Activated CD8-positive, alpha-beta T cell treated with anti-CD3 and anti-CD28 coated beads for 36 hours (primary cell): ENCODE data around the gene ARVCF. TPM values are rescaled to one million over a fixed set of nuclear protein-coding genes. Genes with fewer than 3 reads are reported as not detected.
A peak's percentile ranks its signal among the peaks of the same experiment; 100 is the strongest.

Experiments
- ATAC-seq: fragments of 200-7000 bp; cut with Tn5 transposase; one replicate; pipeline ENCODE4 v1.10.0; 2021; ENCODE audit warnings: mild to moderate bottlenecking, moderate library complexity
- CTCF ChIA-PET: fragments of 350-600 bp; sonication (Branson Sonifier 250); formaldehyde crosslinking; loops from one replicate; lab custom pipeline; 2021; ENCODE audit warnings: antibody characterized with exemption; lab: Charles Lee
- POLR2A ChIA-PET: fragments of 350-600 bp; sonication (Branson Sonifier 250); formaldehyde crosslinking; loops from one replicate; lab custom pipeline; 2021; ENCODE audit warnings: antibody characterized with exemption; lab: Charles Lee
- DNase-seq: peaks from one replicate; pipeline ENCODE4 v3.0.0-alpha.2; 2020
- H3K27ac Mint-ChIP-seq: one replicate; pipeline ENCODE4 v1.8.0; 2021; ENCODE audit warnings: mild to moderate bottlenecking, mixed read lengths
- H3K27me3 Mint-ChIP-seq: one replicate; pipeline ENCODE4 v1.8.0; 2021; ENCODE audit warnings: mixed read lengths
- H3K36me3 Mint-ChIP-seq: one replicate; pipeline ENCODE4 v1.8.0; 2021; ENCODE audit warnings: low read depth, mixed read lengths
- H3K4me1 Mint-ChIP-seq: one replicate; pipeline ENCODE4 v1.8.0; 2021; ENCODE audit warnings: low read depth, mixed read lengths
- H3K4me3 Mint-ChIP-seq: one replicate; pipeline ENCODE4 v1.8.0; 2021; ENCODE audit warnings: mild to moderate bottlenecking, moderate library complexity, mixed read lengths
- H3K9me3 Mint-ChIP-seq: one replicate; pipeline ENCODE4 v1.8.0; 2021; ENCODE audit warnings: mixed read lengths
- intact Hi-C: fragments of 100-400 bp; cut with micrococcal nuclease; formaldehyde crosslinking; loops from one replicate; pipeline ENCODE4 v1.10.0; 2022
- total RNA-seq, 2 experiments: library from RNA; stranded (reverse); gene quantifications; one replicate each; pipeline ENCODE4 v1.2.3, GENCODE V29; 2021
- TF ChIP-seq, protein P1 (sequence below): fragments of 200-600 bp; IDR thresholded peaks from one replicate; pipeline ENCODE4 v1.8.0; 2022; ENCODE audit warnings: antibody characterized with exemption, mild to moderate bottlenecking

Gene ARVCF
- total RNA-seq, 2 experiments from 2014 or later: 1.2 to 1.9 TPM

- intact Hi-C loops: no loop called here
- Mint-ChIP-seq H3K27me3 (no peaks in the 10 kb centered on the region), H3K4me1 (peaks cover 2% of the 10 kb centered on the region), H3K36me3 (no peaks in the 10 kb centered on the region), H3K27ac (no peak overlapping the region), H3K9me3 (no peaks in the 10 kb centered on the region), H3K4me3 (no peak overlapping the region)
- CTCF ChIA-PET: no interaction called here
- TF ChIP-seq, protein P1, sequence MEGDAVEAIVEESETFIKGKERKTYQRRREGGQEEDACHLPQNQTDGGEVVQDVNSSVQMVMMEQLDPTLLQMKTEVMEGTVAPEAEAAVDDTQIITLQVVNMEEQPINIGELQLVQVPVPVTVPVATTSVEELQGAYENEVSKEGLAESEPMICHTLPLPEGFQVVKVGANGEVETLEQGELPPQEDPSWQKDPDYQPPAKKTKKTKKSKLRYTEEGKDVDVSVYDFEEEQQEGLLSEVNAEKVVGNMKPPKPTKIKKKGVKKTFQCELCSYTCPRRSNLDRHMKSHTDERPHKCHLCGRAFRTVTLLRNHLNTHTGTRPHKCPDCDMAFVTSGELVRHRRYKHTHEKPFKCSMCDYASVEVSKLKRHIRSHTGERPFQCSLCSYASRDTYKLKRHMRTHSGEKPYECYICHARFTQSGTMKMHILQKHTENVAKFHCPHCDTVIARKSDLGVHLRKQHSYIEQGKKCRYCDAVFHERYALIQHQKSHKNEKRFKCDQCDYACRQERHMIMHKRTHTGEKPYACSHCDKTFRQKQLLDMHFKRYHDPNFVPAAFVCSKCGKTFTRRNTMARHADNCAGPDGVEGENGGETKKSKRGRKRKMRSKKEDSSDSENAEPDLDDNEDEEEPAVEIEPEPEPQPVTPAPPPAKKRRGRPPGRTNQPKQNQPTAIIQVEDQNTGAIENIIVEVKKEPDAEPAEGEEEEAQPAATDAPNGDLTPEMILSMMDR: no peak
- DNase-seq (no peak), ATAC-seq (no peak)
- POLR2A ChIA-PET: interaction anchor here (1.0 to 1.4 kb wide), 3 partner anchors 15 to 37 kb away, joined by 3 read pairs; no protein-coding TSS in a partner anchor
These were observed 27.5 kb downstream of the ARVCF start for GRCh38 chr22:19988965-19989724.

- intact Hi-C loops: no loop called here
These were observed 28.3 kb downstream of the ARVCF start for GRCh38 chr22:19988331-19988808.

GRCh38 chr22:19987394-19988306 lies 29.0 kb downstream of the ARVCF start:
- no peaks in the 10 kb centered on the region for H3K27me3 Mint-ChIP-seq
- no peak overlapping the region for H3K27ac Mint-ChIP-seq
- no peaks in the 10 kb centered on the region for H3K36me3 Mint-ChIP-seq
- TF ChIP-seq, protein P1: no peak
- H3K4me1 Mint-ChIP-seq: peaks cover 2% of the 10 kb centered on the region
- no peak for ATAC-seq
- ChIA-PET POLR2A (interaction anchor here (0.6 to 1.4 kb wide), 4 partner anchors 14 to 82 kb away, joined by 3 to 4 read pairs (median 3); no protein-coding TSS in a partner anchor), CTCF (no interaction called here)
- no peaks in the 10 kb centered on the region for H3K9me3 Mint-ChIP-seq
- no peak overlapping the region for H3K4me3 Mint-ChIP-seq
- intact Hi-C loops: no loop called here
- DNase-seq: no peak

More at GRCh38 chr22:19988331-19988808, 28.3 kb downstream of the ARVCF start:
- POLR2A ChIA-PET: interaction anchor here (0.6 to 1.2 kb wide), 3 partner anchors 14 to 82 kb away, joined by 3 read pairs; no protein-coding TSS in a partner anchor
- no peaks in the 10 kb centered on the region for H3K9me3 Mint-ChIP-seq
- TF ChIP-seq, protein P1: no peak
- H3K4me3 Mint-ChIP-seq: no peak overlapping the region
- H3K27me3 Mint-ChIP-seq: no peaks in the 10 kb centered on the region
- no peak for DNase-seq
- no peak for ATAC-seq
- H3K27ac Mint-ChIP-seq: no peak overlapping the region
- no peaks in the 10 kb centered on the region for H3K36me3 Mint-ChIP-seq
- peaks cover 2% of the 10 kb centered on the region for H3K4me1 Mint-ChIP-seq
- CTCF ChIA-PET: no interaction called here

GRCh38 chr22:19986410-19987341 lies 29.9 kb downstream of the ARVCF start:
- Mint-ChIP-seq H3K4me1 (peaks cover 2% of the 10 kb centered on the region), H3K36me3 (no peaks in the 10 kb centered on the region), H3K9me3 (no peaks in the 10 kb centered on the region), H3K4me3 (peak overlapping the region; percentile 35), H3K27me3 (no peaks in the 10 kb centered on the region), H3K27ac (no peak overlapping the region)
- TF ChIP-seq, protein P1: no peak
- POLR2A ChIA-PET: interaction anchor here (1.4 kb wide), 1 partner anchor 39 kb away, joined by 4 read pairs; no protein-coding TSS in a partner anchor
- ATAC-seq (peak; percentile 91), DNase-seq (peak; percentile 75)
- intact Hi-C loops: no loop called here
- CTCF ChIA-PET: interaction anchor here (1.3 to 2.2 kb wide), 2 partner anchors 27 to 124 kb away, joined by 4 to 7 read pairs; no protein-coding TSS in a partner anchor
